Stimulated activated CD8-positive, alpha-beta memory T cell treated with anti-CD3 and anti-CD28 coated beads, Interleukin-15, amount 100 ng/mL, for 1 hour (primary cell): ENCODE data around the gene PPP1R9A.
"Not testable (repeated sequence)": the region's sequence is repeated elsewhere in the genome, so short reads cannot be mapped to it uniquely, and the experiment has no call there.

Experiments used
- DNase-seq: peaks from one replicate; pipeline ENCODE4 v3.0.0-alpha.2; 2020; ENCODE audit warnings: low read depth

The PPP1R9A gene

GRCh38 chr7:94975336-94975735 lies 67.9 kb downstream of the PPP1R9A start:
- no peak for DNase-seq

- DNase-seq = no peak
Measured at GRCh38 chr7:94980418-94981142, 73.2 kb downstream of the PPP1R9A start.

GRCh38 chr7:94995921-94996320 lies 88.5 kb downstream of the PPP1R9A start:
- no peak for DNase-seq

GRCh38 chr7:94996369-94996768 lies 89.0 kb downstream of the PPP1R9A start:
- no peak for DNase-seq

- DNase-seq = no peak
Measured at GRCh38 chr7:94997547-94997946, 90.2 kb downstream of the PPP1R9A start.

- DNase-seq = no peak
Measured at GRCh38 chr7:94998266-94999068, 91.1 kb downstream of the PPP1R9A start.

- DNase-seq = no peak
Measured at GRCh38 chr7:94999069-94999351, 91.6 kb downstream of the PPP1R9A start.

- not testable (repeated sequence) for DNase-seq
Measured at GRCh38 chr7:94999601-95000000, 92.2 kb downstream of the PPP1R9A start.

GRCh38 chr7:95001258-95001657 lies 93.9 kb downstream of the PPP1R9A start:
- DNase-seq = no peak

- no peak for DNase-seq
Measured at GRCh38 chr7:95001815-95002561, 94.6 kb downstream of the PPP1R9A start.

GRCh38 chr7:95002775-95003174 lies 95.4 kb downstream of the PPP1R9A start:
- DNase-seq = no peak

- DNase-seq = no peak
Measured at GRCh38 chr7:95004618-95005247, 97.3 kb downstream of the PPP1R9A start.

- DNase-seq = no peak
Measured at GRCh38 chr7:95006010-95006409, 98.6 kb downstream of the PPP1R9A start.

- DNase-seq = not testable (repeated sequence)
Measured at GRCh38 chr7:95008773-95009172, 101.4 kb downstream of the PPP1R9A start.

GRCh38 chr7:95011146-95011928 lies 103.9 kb downstream of the PPP1R9A start:
- DNase-seq = no peak

GRCh38 chr7:95011995-95012394 lies 104.6 kb downstream of the PPP1R9A start:
- DNase-seq = no peak

- no peak for DNase-seq
Measured at GRCh38 chr7:95018021-95018420, 110.6 kb downstream of the PPP1R9A start.

GRCh38 chr7:95026018-95026417 lies 118.6 kb downstream of the PPP1R9A start:
- no peak for DNase-seq

GRCh38 chr7:95026421-95027072 lies 119.2 kb downstream of the PPP1R9A start:
- no peak for DNase-seq

- no peak for DNase-seq
Measured at GRCh38 chr7:95027234-95027872, 120.0 kb downstream of the PPP1R9A start.

- DNase-seq = no peak
Measured at GRCh38 chr7:95028683-95029082, 121.3 kb downstream of the PPP1R9A start.
